Measurements from ENCODE around the gene AKT2. TPM values are rescaled to one million over a fixed set of nuclear protein-coding genes. Genes with fewer than 3 reads are reported as not detected.

Gene AKT2
- total RNA-seq, 4 donors from 2014 or later = 88.0 to 387 (median 102) TPM

DNA sequence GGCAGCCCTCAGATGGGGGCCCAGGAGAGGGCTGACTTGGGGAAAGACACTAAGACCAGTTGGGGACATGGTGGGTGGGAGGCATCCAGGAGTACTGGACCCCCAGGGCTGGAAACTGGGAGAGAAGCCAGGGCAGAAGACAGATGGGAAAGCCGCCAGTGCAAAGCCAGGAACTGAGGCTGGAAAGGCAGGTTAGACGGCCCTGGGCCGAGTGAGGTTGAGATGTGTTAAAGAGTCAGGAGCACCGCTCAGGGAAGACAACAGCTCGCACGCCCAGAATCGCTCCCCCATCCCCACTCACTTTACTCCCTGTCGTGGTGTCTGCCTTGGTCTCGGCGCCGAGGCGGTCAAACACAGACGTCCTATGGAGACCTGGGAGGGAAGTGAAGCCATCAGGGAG, 38.6 kb upstream of the AKT2 start:
- no peak overlapping the region for H3K4me3 ChIP-seq
- in situ Hi-C loops (cut with MboI; ENCODE audit: low sequenced_read_pairs in 4 of 4) = no loop called here
- H3K9me3 ChIP-seq = no peaks in the 10 kb centered on the region
- H3K4me1 ChIP-seq = no peaks in the 10 kb centered on the region
- TF ChIP-seq, protein P1, sequence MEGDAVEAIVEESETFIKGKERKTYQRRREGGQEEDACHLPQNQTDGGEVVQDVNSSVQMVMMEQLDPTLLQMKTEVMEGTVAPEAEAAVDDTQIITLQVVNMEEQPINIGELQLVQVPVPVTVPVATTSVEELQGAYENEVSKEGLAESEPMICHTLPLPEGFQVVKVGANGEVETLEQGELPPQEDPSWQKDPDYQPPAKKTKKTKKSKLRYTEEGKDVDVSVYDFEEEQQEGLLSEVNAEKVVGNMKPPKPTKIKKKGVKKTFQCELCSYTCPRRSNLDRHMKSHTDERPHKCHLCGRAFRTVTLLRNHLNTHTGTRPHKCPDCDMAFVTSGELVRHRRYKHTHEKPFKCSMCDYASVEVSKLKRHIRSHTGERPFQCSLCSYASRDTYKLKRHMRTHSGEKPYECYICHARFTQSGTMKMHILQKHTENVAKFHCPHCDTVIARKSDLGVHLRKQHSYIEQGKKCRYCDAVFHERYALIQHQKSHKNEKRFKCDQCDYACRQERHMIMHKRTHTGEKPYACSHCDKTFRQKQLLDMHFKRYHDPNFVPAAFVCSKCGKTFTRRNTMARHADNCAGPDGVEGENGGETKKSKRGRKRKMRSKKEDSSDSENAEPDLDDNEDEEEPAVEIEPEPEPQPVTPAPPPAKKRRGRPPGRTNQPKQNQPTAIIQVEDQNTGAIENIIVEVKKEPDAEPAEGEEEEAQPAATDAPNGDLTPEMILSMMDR (IDR thresholded peaks at IDR 0.05 in 4 of 5, conservative IDR thresholded peaks at IDR 0.05 in 1 of 5) = no peak
- TF ChIP-seq POLR2A (IDR thresholded peaks at IDR 0.05) = no peak
- H3K27me3 ChIP-seq = no peaks in the 10 kb centered on the region
- no peak overlapping the region for H3K27ac ChIP-seq
- ATAC-seq (no peak), DNase-seq (no peak)
- intact Hi-C loops (cut with DNase I; ENCODE audit: low total_unique reads) = no loop called here
- H3K36me3 ChIP-seq = peaks cover 3 to 89% of the 10 kb centered on the region in 2 donors

DNA sequence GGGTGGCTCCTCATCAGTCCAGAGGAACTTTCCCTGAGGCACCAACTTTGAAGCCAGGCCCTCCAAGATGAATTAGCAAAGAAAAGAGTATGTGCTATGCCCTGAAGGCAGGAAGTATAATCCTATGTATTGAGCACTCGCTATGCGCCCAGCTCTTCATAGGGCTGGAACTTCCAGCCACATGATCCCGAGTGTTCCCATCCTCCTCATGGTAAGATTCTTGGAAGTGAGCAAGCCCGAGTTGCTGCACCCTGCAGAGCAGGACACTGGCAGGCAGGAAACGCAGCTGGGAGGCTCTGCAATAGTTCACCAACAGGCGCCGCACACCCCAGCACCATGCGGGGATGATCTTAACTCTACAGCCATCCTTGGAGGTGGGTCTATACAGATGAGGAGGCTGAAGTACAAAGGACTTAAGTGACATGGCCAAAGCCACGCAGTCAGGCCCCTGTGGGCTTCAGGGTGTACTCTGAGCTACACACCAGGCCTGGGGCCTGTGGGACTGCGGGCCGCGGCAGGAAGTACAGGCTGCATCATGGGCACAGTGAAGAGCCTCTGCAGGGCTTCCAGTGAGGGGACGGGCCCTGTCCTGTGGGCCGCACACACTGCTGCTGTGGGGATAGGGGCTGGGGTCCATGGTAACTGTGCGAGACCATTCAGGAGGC, 37.9 kb upstream of the AKT2 start:
- Histone ChIP-seq H3K27me3 (no peaks in the 10 kb centered on the region), H3K9me3 (no peaks in the 10 kb centered on the region), H3K27ac (no peak overlapping the region), H3K4me1 (no peaks in the 10 kb centered on the region), H3K4me3 (no peak overlapping the region), H3K36me3 (peaks cover 3 to 82% of the 10 kb centered on the region in 2 donors)
- TF ChIP-seq POLR2A (IDR thresholded peaks at IDR 0.05) = no peak
- TF ChIP-seq, protein P1 (IDR thresholded peaks at IDR 0.05 in 4 of 5, conservative IDR thresholded peaks at IDR 0.05 in 1 of 5) = no peak
- ATAC-seq (no peak), DNase-seq (no peak)
- intact Hi-C loops (cut with DNase I; ENCODE audit: low total_unique reads) = no loop called here
- in situ Hi-C loops (cut with MboI; ENCODE audit: low sequenced_read_pairs in 4 of 4) = no loop called here

DNA sequence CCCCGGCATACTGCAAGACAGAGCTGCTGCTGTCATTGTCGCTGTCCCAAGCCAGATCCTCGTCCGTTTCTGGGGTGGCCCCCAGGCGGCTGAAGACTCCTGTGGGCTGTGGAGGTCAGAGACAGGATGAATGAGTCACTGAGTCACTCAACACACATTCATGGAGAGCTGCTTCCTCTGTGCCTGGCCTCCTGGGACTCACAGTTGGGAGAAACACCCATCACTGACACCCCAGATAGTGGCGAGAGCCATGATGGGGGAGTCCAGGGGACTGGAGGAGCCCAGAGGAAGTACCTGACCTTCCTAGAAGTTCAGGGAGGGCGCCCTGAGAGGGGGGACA, 37.1 kb upstream of the AKT2 start:
- ATAC-seq (no peak), DNase-seq (no peak)
- Histone ChIP-seq H3K4me1 (no peaks in the 10 kb centered on the region), H3K27me3 (no peaks in the 10 kb centered on the region), H3K4me3 (no peak overlapping the region), H3K27ac (no peak overlapping the region), H3K9me3 (no peaks in the 10 kb centered on the region), H3K36me3 (peaks cover 3 to 74% of the 10 kb centered on the region in 2 donors)
- in situ Hi-C loops (cut with MboI; ENCODE audit: low sequenced_read_pairs in 4 of 4) (no loop called here), intact Hi-C loops (cut with DNase I; ENCODE audit: low total_unique reads) (no loop called here)
- TF ChIP-seq, protein P1 (IDR thresholded peaks at IDR 0.05 in 4 of 5, conservative IDR thresholded peaks at IDR 0.05 in 1 of 5) = no peak
- no peak for TF ChIP-seq POLR2A (IDR thresholded peaks at IDR 0.05)

DNA sequence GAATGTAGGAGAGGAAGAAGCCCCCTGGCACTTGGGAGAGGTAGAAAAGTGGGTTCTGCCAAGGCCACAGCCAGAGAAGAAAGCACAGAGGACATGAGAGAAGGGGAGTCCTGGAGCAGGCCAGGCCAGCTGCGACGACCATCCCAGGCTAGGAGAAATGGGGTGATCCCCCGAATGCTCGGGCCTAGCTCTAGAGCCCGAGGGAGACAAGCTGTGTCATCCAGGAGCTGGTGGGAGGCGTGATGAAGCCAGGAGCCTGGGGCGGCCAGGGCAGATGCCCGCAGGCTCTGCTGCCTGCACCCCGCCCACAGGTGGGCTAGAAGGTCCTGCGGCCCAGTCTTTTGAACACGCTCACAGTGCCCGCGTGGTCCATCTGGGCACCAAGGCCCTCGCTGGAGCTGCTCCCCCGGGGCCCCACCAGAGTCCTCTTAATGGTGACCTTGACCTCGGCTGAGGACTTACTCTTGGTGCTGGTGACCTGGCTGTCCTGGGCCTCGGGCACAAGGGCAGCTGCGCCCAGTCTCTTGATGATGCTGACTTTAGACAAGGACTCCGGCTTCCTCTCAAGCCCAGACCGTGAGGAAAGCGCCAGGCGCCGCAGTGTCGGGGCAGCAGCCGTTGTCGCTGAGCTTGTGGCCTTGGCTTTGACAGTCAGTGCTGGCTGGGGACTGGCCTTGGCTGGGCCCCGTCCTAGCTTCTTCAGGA, 36.6 kb upstream of the AKT2 start:
- in situ Hi-C loops (cut with MboI; ENCODE audit: low sequenced_read_pairs in 4 of 4) = no loop called here

More for the DNA sequence above, 36.6 kb upstream of the AKT2 start:
- DNase-seq (no peak), ATAC-seq (no peak)
- no peak overlapping the region for H3K4me3 ChIP-seq
- H3K27me3 ChIP-seq = no peaks in the 10 kb centered on the region
- H3K4me1 ChIP-seq = no peaks in the 10 kb centered on the region
- intact Hi-C loops (cut with DNase I; ENCODE audit: low total_unique reads) = no loop called here
- H3K27ac ChIP-seq = no peak overlapping the region
- H3K9me3 ChIP-seq = no peaks in the 10 kb centered on the region
- peaks cover 3 to 71% of the 10 kb centered on the region in 2 donors for H3K36me3 ChIP-seq
- no peak for TF ChIP-seq POLR2A (IDR thresholded peaks at IDR 0.05)
- TF ChIP-seq, protein P1 (IDR thresholded peaks at IDR 0.05 in 4 of 5, conservative IDR thresholded peaks at IDR 0.05 in 1 of 5) = no peak

Measured in gastrocnemius medialis (tissue), 4 donors.